GM12878 (cell line): ENCODE measurements around the gene MAF.

ENCODE experiments used
- ATF2 ChIP-seq: IDR thresholded peaks from 2 replicates; pipeline ENCODE4 v1.6.1; 2012; ENCODE audit warnings: low read length, inconsistent platforms
- BHLHE40 ChIP-seq, 2 experiments: fragments of 450-650 bp in 1 of 2; IDR thresholded peaks; 2 replicates each; pipeline ENCODE4 v1.6.1; 2011 to 2017; ENCODE audit warnings: low read depth in 2 of 2, borderline replicate concordance in 1 of 2, improper control_type of control experiment in 1 of 2, low read length in 1 of 2, mild to moderate bottlenecking in 1 of 2
- CTCF ChIP-seq, 3 experiments: IDR thresholded peaks in 2 of 3; conservative IDR thresholded peaks in 1 of 3; 2 replicates each; pipeline ENCODE4 v1.5.1; 2011; ENCODE audit warnings: low read depth in 3 of 3, low read length in 3 of 3, mild to moderate bottlenecking in 3 of 3, control low read depth in 2 of 3, moderate library complexity in 2 of 3, inconsistent platforms in 1 of 3, mixed read lengths in 1 of 3; ENCODE audit not compliant: control insufficient read depth in 2 of 3, insufficient read depth in 1 of 3; ENCODE audit errors: extremely low read depth in 1 of 3
- POLR2AphosphoS5 ChIP-seq: IDR thresholded peaks from 2 replicates; pipeline ENCODE4 v1.6.1; 2011; ENCODE audit warnings: mild to moderate bottlenecking, low read length, inconsistent platforms
- SMC3 ChIP-seq: IDR thresholded peaks from 2 replicates; pipeline ENCODE4 v1.6.1; 2011; ENCODE audit warnings: low read length, improper control_type of control experiment, borderline replicate concordance

GRCh38 chr16:79613009-79613408, 12.5 kb upstream of the MAF start:
- TF ChIP-seq BHLHE40 (IDR thresholded peaks at IDR 0.05; ENCODE audit: borderline replicate concordance in 1 of 2, low read depth in 2 of 2, low read length in 1 of 2) (no peak), SMC3 (no peak), ATF2 (no peak), POLR2AphosphoS5 (no peak), CTCF (IDR thresholded peaks at IDR 0.05 in 2 of 3, conservative IDR thresholded peaks at IDR 0.05 in 1 of 3; ENCODE audit: control insufficient read depth in 2 of 3, extremely low read depth in 1 of 3, insufficient read depth in 1 of 3, low read depth in 3 of 3, low read length in 3 of 3) (no peak)
